Mesenchymal stem cell (in vitro differentiated cells and primary cell): ENCODE measurements around the gene TSR1.
A peak's percentile ranks its signal among the peaks of the same experiment; 100 is the strongest.

Experiments used
- DNase-seq: peaks from one replicate; pipeline ENCODE4 v3.0.0-alpha.2; 2013
- H2AFZ ChIP-seq: one replicate; pipeline ENCODE4 v1.6.1; 2013; ENCODE audit warnings: low read depth, mild to moderate bottlenecking, control low read depth, inconsistent platforms, low read length, moderate library complexity
- H2AK5ac ChIP-seq: 2 replicates; pipeline ENCODE4 v1.6.1; 2013; ENCODE audit warnings: low read length, moderate library complexity, mild to moderate bottlenecking, inconsistent platforms; ENCODE audit not compliant: severe bottlenecking
- H2BK120ac ChIP-seq: one replicate; pipeline ENCODE4 v1.6.1; 2013; ENCODE audit warnings: low read depth, mild to moderate bottlenecking, inconsistent platforms, low read length, moderate library complexity
- H2BK12ac ChIP-seq, 2 experiments: one replicate each; pipeline ENCODE4 v1.6.1; 2013; ENCODE audit warnings: inconsistent platforms in 2 of 2, low read length in 2 of 2, mild to moderate bottlenecking in 2 of 2, moderate library complexity in 2 of 2, control low read depth in 1 of 2
- H2BK15ac ChIP-seq: one replicate; pipeline ENCODE4 v1.6.1; 2013; ENCODE audit warnings: mild to moderate bottlenecking, low read depth, inconsistent platforms; ENCODE audit not compliant: poor library complexity, severe bottlenecking
- H2BK5ac ChIP-seq: 2 replicates; pipeline ENCODE4 v1.6.1; 2013; ENCODE audit warnings: low read depth, mild to moderate bottlenecking, low read length, control low read depth, inconsistent platforms; ENCODE audit not compliant: poor library complexity, severe bottlenecking
- H3K14ac ChIP-seq, 2 experiments: one replicate each; pipeline ENCODE4 v1.6.1; 2013; ENCODE audit warnings: inconsistent platforms in 2 of 2, low read length in 2 of 2, control low read depth in 1 of 2, mild to moderate bottlenecking in 1 of 2, moderate library complexity in 1 of 2
- H3K18ac ChIP-seq, 2 experiments: one replicate each; pipeline ENCODE4 v1.6.1; 2013; ENCODE audit warnings: inconsistent platforms in 2 of 2, low read length in 2 of 2, control low read depth in 1 of 2, low read depth in 1 of 2, mild to moderate bottlenecking in 1 of 2
- H3K23ac ChIP-seq, 2 experiments: one replicate each; pipeline ENCODE4 v1.6.1; 2013; ENCODE audit warnings: inconsistent platforms in 2 of 2, low read length in 2 of 2, mild to moderate bottlenecking in 2 of 2, moderate library complexity in 2 of 2, control low read depth in 1 of 2
- H3K27ac ChIP-seq: 2 replicates; pipeline ENCODE4 v1.5.1; 2013; ENCODE audit warnings: mild to moderate bottlenecking, moderate library complexity, low read length, control low read depth, inconsistent platforms; ENCODE audit not compliant: poor library complexity, severe bottlenecking
- H3K27me3 ChIP-seq, 2 experiments: 2 replicates each; pipeline versions ENCODE4 v1.6.1 to v1.7.0; 2013; ENCODE audit warnings: low read length in 2 of 2, mild to moderate bottlenecking in 2 of 2, moderate library complexity in 2 of 2, control low read depth in 1 of 2, inconsistent platforms in 1 of 2; ENCODE audit not compliant: control insufficient read depth in 1 of 2, insufficient read depth in 1 of 2
- H3K36me3 ChIP-seq, 2 experiments: 2 replicates each; pipeline versions ENCODE4 v1.6.1 to v1.7.0; 2013; ENCODE audit warnings: low read length in 2 of 2, control low read depth in 1 of 2, inconsistent platforms in 1 of 2, low read depth in 1 of 2, mild to moderate bottlenecking in 1 of 2; ENCODE audit not compliant: insufficient read depth in 2 of 2, control insufficient read depth in 1 of 2
- H3K4ac ChIP-seq, 2 experiments: one replicate each; pipeline ENCODE4 v1.6.1; 2013; ENCODE audit warnings: inconsistent platforms in 2 of 2, low read length in 2 of 2, mild to moderate bottlenecking in 2 of 2, moderate library complexity in 2 of 2, control low read depth in 1 of 2, low read depth in 1 of 2
- H3K4me1 ChIP-seq: 2 replicates; pipeline ENCODE4 v1.6.1; 2013; ENCODE audit warnings: low read depth, low read length, control low read depth; ENCODE audit not compliant: control insufficient read depth, insufficient read depth
- H3K4me2 ChIP-seq: 2 replicates; pipeline ENCODE4 v1.6.1; 2013; ENCODE audit warnings: low read length, mild to moderate bottlenecking, inconsistent platforms; ENCODE audit not compliant: poor library complexity, severe bottlenecking
- H3K4me3 ChIP-seq, 2 experiments: 2 replicates each; pipeline versions ENCODE4 v1.5.1 to v1.7.0; 2013; ENCODE audit warnings: low read length in 2 of 2, mild to moderate bottlenecking in 2 of 2, control low read depth in 1 of 2, low read depth in 1 of 2; ENCODE audit not compliant: insufficient read depth in 1 of 2
- H3K79me1 ChIP-seq: replicated peaks from 2 replicates; pipeline ENCODE4 v1.6.1; 2013; ENCODE audit warnings: mild to moderate bottlenecking, control low read depth, low read length, inconsistent platforms; ENCODE audit not compliant: poor library complexity, severe bottlenecking
- H3K9ac ChIP-seq: 2 replicates; pipeline ENCODE4 v1.7.0; 2013; ENCODE audit warnings: mild to moderate bottlenecking, low read length, moderate library complexity
- H3K9me3 ChIP-seq: 2 replicates; pipeline ENCODE4 v1.7.0; 2013; ENCODE audit warnings: mild to moderate bottlenecking, low read length; ENCODE audit not compliant: control insufficient read depth
- H4K8ac ChIP-seq: one replicate; pipeline ENCODE4 v1.6.1; 2013; ENCODE audit warnings: inconsistent platforms, mild to moderate bottlenecking, low read length, moderate library complexity
- H4K91ac ChIP-seq: one replicate; pipeline ENCODE4 v1.6.1; 2013; ENCODE audit warnings: mild to moderate bottlenecking, low read length, inconsistent platforms
- WGBS: methylation state at CpG from one replicate; pipeline ENCODE4 v1.1.7; 2013; ENCODE audit warnings: mixed read lengths; 5-methylcytosine and 5-hydroxymethylcytosine counted together

Gene TSR1

GRCh38 chr17:2336852-2337543 is 741 bp upstream of the TSR1 start, which contains the start of gene SGSM2:
SGSM2 (plus strand) TSS chr17:2337501; CDS start chr17:2337689, 188 bp downstream.
- no peaks in the 10 kb centered on the region for H3K27me3 ChIP-seq
- H3K14ac ChIP-seq: peak within 1 kb of the TSS; percentile 67 to 88
- peak within 1 kb of the TSS; percentile 87 for H2BK120ac ChIP-seq
- H3K4ac ChIP-seq: peak within 1 kb of the TSS; percentile 73 to 93
- H2AFZ ChIP-seq: peak within 1 kb of the TSS; percentile 86
- H3K4me3 ChIP-seq: peak within 1 kb of the TSS; percentile 65 to 94
- H4K8ac ChIP-seq: peak within 1 kb of the TSS; percentile 71
- H2BK15ac ChIP-seq: peak within 1 kb of the TSS; percentile 12
- under 1% methylated on average over 61 of the region's 77 CpGs for WGBS
- H3K4me1 ChIP-seq: peaks cover 15% of the 10 kb centered on the region
- peaks cover 17% of the 10 kb centered on the region for H3K79me1 ChIP-seq
- peak within 1 kb of the TSS; percentile 52 for H4K91ac ChIP-seq
- peak within 1 kb of the TSS; percentile 76 for H3K27ac ChIP-seq
- H3K23ac ChIP-seq: peak within 1 kb of the TSS in 1 of 2 experiments; percentile 5
- peak within 1 kb of the TSS; percentile 52 to 92 for H3K18ac ChIP-seq
- H3K9me3 ChIP-seq: no peaks in the 10 kb centered on the region
- peak within 1 kb of the TSS; percentile 73 for H3K4me2 ChIP-seq
- H2BK5ac ChIP-seq: peak within 1 kb of the TSS; percentile 77
- H3K9ac ChIP-seq: peak within 1 kb of the TSS; percentile 94
- peaks cover 10 to 42% of the 10 kb centered on the region in 2 experiments for H3K36me3 ChIP-seq
- DNase-seq: peak; percentile 65
- peak within 1 kb of the TSS in 1 of 2 experiments; percentile 80 for H2BK12ac ChIP-seq
- H2AK5ac ChIP-seq: no peak within 1 kb of the TSS

- Histone ChIP-seq H2BK5ac (no peak overlapping the region), H3K4me2 (peak overlapping the region; percentile 73), H4K8ac (peak overlapping the region; percentile 81), H3K4ac (peak overlapping the region in 1 of 2 experiments; percentile 54), H3K27me3 (no peaks in the 10 kb centered on the region), H2AK5ac (no peak overlapping the region), H3K14ac (peak overlapping the region in 1 of 2 experiments; percentile 48), H3K18ac (peak overlapping the region; percentile 65 to 68), H3K4me3 (peak overlapping the region; percentile 72 to 94), H3K79me1 (peaks cover 14% of the 10 kb centered on the region), H2AFZ (no peak overlapping the region), H3K4me1 (peaks cover 15% of the 10 kb centered on the region), H4K91ac (no peak overlapping the region), H2BK12ac (peak overlapping the region in 1 of 2 experiments; percentile 3), H2BK120ac (no peak overlapping the region), H3K9me3 (no peaks in the 10 kb centered on the region), H3K9ac (peak overlapping the region; percentile 94), H3K23ac (no peak overlapping the region), H3K36me3 (peaks cover 12 to 45% of the 10 kb centered on the region in 2 experiments), H2BK15ac (no peak overlapping the region), H3K27ac (peak overlapping the region; percentile 22)
- WGBS: 6% methylated on average over 15 of the region's 17 CpGs
- DNase-seq: peak; percentile 7
These were observed 487 bp downstream of the TSR1 start for GRCh38 chr17:2335726-2336214.

- Histone ChIP-seq H4K8ac (no peak overlapping the region), H2AK5ac (no peak overlapping the region), H3K9me3 (no peaks in the 10 kb centered on the region), H3K36me3 (peaks cover 38 to 80% of the 10 kb centered on the region in 2 experiments), H3K18ac (no peak overlapping the region), H3K27me3 (no peaks in the 10 kb centered on the region), H3K27ac (no peak overlapping the region), H3K4me1 (peaks cover 4% of the 10 kb centered on the region), H2BK12ac (no peak overlapping the region), H3K4me3 (no peak overlapping the region), H4K91ac (no peak overlapping the region), H2AFZ (no peak overlapping the region), H3K4me2 (no peak overlapping the region), H3K9ac (no peak overlapping the region), H3K79me1 (peaks cover 26% of the 10 kb centered on the region), H3K4ac (no peak overlapping the region), H3K23ac (no peak overlapping the region), H2BK15ac (no peak overlapping the region), H3K14ac (no peak overlapping the region), H2BK5ac (no peak overlapping the region), H2BK120ac (no peak overlapping the region)
- WGBS: 96% methylated on average over 3 of the region's 3 CpGs
- no peak for DNase-seq
These were observed 5.0 kb downstream of the TSR1 start for GRCh38 chr17:2331303-2331702.

- Histone ChIP-seq H3K18ac (no peak overlapping the region), H3K14ac (no peak overlapping the region)
These were observed 12.5 kb downstream of the TSR1 start for GRCh38 chr17:2323629-2324314.

More at GRCh38 chr17:2323629-2324314, 12.5 kb downstream of the TSR1 start:
- H2BK15ac ChIP-seq: no peak overlapping the region
- H4K8ac ChIP-seq: no peak overlapping the region
- no peak for DNase-seq
- no peak overlapping the region for H3K4me2 ChIP-seq
- WGBS: 95% methylated on average over 1 of the region's 2 CpGs
- no peak overlapping the region for H2AFZ ChIP-seq
- H3K79me1 ChIP-seq: peaks cover 9% of the 10 kb centered on the region
- no peaks in the 10 kb centered on the region for H3K9me3 ChIP-seq
- H3K9ac ChIP-seq: no peak overlapping the region
- no peak overlapping the region for H3K27ac ChIP-seq
- no peak overlapping the region for H3K4me3 ChIP-seq
- no peak overlapping the region for H3K4ac ChIP-seq
- H2BK120ac ChIP-seq: no peak overlapping the region
- H3K23ac ChIP-seq: no peak overlapping the region
- no peak overlapping the region for H2AK5ac ChIP-seq
- no peak overlapping the region for H2BK12ac ChIP-seq
- no peaks in the 10 kb centered on the region for H3K27me3 ChIP-seq
- no peaks in the 10 kb centered on the region for H3K4me1 ChIP-seq
- peaks cover 45 to 80% of the 10 kb centered on the region in 2 experiments for H3K36me3 ChIP-seq
- H4K91ac ChIP-seq: no peak overlapping the region
- H2BK5ac ChIP-seq: no peak overlapping the region
